Peyer's patch (tissue), 4 donors: Measurements from ENCODE around the gene CNOT10.

Experiments used
- CTCF ChIP-seq, 6 experiments: fragments of 450-650 bp in 4 of 6; fragments of 200-600 bp in 2 of 6; sonication (generic) in 1 of 6; IDR thresholded peaks; one replicate each; pipeline ENCODE4 v1.5.1; 2017 to 2019; ENCODE audit warnings: antibody characterized with exemption in 6 of 6, mild to moderate bottlenecking in 3 of 6, moderate library complexity in 1 of 6
- POLR2A ChIP-seq, 2 donors: fragments of 450-650 bp; IDR thresholded peaks; one replicate each; pipeline ENCODE4 v1.5.1; 2017; ENCODE audit warnings: antibody characterized with exemption in 2 of 2, mild to moderate bottlenecking in 2 of 2, moderate library complexity in 2 of 2

- no peak for TF ChIP-seq CTCF (IDR thresholded peaks at IDR 0.05)
- TF ChIP-seq POLR2A (IDR thresholded peaks at IDR 0.05) = no peak
These were observed 40.7 kb downstream of the CNOT10 start for GRCh38 chr3:32725721-32726120.
